Astrocyte (in vitro differentiated cells and primary cell): ENCODE results near the gene NET1.

Experiments
- EZH2 ChIP-seq: IDR thresholded peaks from 2 replicates; pipeline ENCODE4 v1.6.1; 2012; ENCODE audit warnings: mild to moderate bottlenecking, low read length, inconsistent platforms; ENCODE audit not compliant: insufficient read depth
- TF ChIP-seq, protein P1 (sequence below): IDR thresholded peaks from 2 replicates; pipeline ENCODE4 v1.5.1; 2011; ENCODE audit warnings: low read depth, mild to moderate bottlenecking, inconsistent platforms, low read length, moderate library complexity; ENCODE audit not compliant: insufficient read depth

DNA sequence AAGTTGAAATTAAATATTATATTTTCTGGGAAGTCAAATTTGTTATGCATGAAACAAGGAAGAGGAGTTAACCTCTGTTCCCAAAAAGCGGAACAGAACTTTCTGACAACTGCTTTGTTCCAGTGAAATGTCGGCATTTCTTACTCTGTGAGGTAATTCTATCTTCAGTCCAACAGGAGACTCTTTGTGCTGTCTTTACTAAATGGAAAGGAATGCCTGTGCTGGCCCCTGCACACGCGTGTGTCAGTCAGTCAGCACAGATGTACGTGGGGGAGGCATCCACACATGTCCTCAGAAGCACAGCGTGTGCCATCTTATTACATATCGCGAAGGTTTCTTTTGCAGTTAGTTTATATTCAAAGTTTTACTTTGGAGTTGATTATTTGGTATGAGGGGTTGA lies 37.5 kb downstream of the NET1 start:
- TF ChIP-seq, protein P1, sequence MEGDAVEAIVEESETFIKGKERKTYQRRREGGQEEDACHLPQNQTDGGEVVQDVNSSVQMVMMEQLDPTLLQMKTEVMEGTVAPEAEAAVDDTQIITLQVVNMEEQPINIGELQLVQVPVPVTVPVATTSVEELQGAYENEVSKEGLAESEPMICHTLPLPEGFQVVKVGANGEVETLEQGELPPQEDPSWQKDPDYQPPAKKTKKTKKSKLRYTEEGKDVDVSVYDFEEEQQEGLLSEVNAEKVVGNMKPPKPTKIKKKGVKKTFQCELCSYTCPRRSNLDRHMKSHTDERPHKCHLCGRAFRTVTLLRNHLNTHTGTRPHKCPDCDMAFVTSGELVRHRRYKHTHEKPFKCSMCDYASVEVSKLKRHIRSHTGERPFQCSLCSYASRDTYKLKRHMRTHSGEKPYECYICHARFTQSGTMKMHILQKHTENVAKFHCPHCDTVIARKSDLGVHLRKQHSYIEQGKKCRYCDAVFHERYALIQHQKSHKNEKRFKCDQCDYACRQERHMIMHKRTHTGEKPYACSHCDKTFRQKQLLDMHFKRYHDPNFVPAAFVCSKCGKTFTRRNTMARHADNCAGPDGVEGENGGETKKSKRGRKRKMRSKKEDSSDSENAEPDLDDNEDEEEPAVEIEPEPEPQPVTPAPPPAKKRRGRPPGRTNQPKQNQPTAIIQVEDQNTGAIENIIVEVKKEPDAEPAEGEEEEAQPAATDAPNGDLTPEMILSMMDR = no peak
- no peak for TF ChIP-seq EZH2
